Activated CD8-positive, alpha-beta memory T cell treated with anti-CD3 and anti-CD28 coated beads, Interleukin-2, amount 50 U/mL, for 24 hours (primary cell): ENCODE results near the gene MORF4L2.

Experiments used
- DNase-seq: peaks from one replicate; pipeline ENCODE4 v3.0.0-alpha.2; 2020; ENCODE audit errors: extremely low read depth

MORF4L2 gene, protein sequence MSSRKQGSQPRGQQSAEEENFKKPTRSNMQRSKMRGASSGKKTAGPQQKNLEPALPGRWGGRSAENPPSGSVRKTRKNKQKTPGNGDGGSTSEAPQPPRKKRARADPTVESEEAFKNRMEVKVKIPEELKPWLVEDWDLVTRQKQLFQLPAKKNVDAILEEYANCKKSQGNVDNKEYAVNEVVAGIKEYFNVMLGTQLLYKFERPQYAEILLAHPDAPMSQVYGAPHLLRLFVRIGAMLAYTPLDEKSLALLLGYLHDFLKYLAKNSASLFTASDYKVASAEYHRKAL

DNA sequence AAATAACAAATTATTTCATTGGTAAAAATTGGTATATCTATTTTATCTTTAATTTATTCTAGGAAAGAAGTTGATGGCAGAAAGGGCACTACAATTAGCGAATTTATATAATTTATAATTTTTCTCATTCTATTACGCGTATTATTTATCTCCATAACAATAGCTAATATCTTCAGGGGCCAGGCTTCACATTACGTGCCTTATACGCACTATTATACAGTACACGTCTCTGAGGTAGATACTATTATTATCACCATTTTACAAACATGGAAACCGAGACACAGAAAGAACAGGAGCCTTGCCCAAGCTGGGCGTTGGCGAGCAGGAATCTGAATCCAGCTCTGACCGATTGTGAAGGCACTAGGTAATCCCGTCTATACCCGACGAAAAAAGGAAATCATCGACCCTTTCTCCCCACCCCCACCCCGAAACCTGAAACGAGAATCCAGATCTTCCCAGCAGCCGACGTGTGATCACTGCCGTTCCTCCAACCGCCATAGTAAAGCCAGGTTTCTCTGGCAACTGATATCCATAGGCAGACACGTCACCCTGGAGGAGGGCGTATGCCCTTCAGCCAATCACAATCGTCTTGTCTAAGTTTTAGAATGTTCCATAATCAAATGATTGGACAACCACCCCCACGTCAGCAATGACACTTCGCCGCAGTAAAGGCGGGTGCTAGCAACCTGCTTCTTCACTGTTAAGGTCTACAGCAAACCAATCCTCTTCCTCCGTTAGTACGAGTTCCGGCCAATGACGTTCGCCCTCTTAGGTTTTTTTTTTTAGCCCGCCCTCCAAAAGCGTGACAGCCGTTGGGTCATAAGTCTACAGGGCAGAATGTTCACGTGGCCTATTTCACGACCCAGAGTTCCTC, at the start of gene MORF4L2:
TSS of gene MORF4L2 (minus strand) at position 501 of the 874 bp plus-strand sequence. CDS start 9,672 bp downstream, outside the sequence.
- DNase-seq = peak; percentile 71

DNA sequence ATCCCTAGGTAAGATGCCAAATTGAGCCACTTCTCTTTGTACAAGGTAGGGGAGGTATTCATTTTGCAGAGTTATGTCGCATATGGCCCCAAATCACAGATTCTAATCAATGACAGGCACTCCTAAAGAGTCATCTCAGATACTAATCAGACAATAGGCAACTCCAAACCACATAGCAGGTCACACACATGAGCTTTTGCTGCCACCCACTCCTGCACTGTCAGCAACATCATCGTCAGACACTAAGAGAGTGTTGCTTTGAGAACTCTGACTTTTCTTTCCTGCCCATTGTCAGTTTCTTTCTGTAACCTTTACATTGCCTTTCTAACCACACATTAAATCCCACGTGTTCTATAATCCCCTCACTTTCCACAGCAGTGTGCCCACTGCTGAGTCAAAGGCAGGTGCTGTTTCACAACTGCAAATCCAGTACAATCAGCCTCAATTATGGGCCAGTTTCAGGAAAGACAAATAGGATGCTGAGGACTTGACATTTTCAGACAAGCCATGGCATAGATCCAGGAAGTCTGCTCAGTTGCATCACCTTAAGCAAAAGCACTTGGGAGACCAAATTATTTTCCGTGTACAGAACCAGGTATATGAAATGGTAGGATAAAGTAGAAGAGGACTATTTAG, 47.7 kb upstream of the MORF4L2 start:
- no peak for DNase-seq

DNA sequence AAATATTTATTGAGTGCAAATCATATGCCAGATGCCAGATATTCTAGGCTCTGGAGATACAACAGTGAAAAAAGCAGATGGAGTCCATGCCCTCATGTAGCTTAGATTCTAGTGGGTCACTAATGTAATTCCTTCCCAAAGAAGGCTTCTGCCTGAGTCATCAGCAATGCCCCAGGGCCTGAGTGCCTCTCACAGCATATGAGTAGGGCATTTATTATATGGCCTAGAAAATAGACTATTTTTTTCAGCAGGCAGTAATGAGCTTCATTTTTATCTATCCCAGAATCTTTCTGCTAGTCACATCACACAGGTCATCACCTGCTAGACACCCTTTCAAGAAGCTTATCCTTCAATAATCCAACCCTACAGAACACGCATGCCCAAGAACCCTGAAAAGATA, 46.5 kb upstream of the MORF4L2 start:
- no peak for DNase-seq

DNA sequence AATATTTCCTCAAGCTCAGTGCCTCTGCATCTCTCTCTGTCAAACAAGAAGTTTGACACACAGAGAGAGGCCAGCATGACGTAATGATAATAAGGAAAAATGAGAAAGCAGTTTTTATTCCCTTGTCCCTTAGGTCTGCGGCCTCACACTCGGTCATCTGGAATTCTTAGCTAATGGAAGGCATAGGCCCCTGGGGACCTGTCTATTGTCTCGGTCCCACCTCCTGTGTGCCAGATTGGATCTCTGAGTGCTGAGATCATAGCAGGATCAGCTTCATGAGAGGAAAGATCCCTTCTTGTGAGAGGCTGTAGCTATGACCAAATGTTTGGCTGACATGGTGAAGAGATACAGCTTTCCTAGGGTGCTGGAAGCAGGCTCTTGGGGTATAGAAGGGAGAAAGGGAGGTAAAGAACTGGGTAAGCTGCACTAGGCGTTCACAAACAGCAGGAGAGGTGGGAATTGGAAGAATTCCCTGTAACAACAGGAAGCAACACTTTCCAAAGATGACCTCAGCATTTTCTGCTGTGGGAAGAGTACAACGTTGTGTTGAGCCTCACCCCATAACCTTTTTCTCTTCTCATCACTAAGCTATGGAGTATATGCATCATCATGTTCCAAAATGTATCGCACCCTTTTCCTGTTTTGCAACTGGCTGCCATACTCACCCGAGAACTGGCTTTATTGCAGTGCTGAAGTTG, 44.4 kb upstream of the MORF4L2 start:
- DNase-seq = no peak

DNA sequence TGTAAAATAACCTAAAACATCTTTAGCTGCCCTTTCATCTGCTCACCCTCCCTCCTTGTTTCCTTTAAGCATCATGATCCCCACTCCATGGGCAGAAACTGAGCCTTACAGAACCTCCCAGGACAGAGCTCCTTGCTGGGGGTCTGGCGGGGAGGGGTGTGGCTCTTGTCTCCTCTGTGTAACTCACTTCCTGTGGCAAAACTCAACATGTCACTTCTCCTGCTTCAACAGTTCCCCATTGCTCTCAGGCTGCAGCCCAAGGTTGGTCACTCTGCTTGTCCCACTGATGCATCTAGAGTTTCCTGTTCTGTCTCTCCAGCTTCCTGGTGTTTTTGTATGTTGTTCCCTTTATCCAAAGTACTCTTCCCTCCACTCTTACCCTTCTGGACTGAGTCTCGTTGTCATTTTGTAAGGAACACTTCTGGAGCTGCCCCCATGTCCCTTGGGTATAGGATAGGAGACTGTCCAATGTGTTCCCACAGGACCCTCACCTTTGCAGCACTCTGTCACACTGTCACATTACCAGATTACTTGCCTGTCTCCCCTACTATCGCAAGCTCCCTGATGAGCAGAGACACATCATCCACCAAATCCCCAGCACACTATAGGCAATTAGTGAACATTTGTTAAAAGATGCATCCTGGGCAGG, 43.8 kb upstream of the MORF4L2 start:
- no peak for DNase-seq

DNA sequence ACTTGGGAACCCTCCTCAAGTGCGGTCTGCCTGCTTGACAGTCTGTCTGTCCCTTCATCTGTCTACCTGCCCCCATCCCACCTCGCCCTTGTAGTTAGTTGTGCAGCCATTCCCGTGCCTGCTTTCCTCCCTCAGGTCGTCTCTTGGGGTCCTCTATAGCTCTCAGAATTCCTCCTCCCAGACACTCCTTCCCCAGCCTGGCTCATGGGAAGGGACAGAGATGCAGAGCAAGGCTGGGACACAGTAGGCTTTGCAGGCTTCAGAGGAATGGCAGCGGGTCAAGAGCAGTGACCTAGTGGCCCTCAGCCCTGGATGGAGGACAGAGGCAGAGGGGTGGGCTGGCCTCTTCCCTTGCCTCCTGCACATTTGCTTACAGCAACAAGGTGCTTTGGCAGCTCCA, 42.5 kb upstream of the MORF4L2 start:
- no peak for DNase-seq

DNA sequence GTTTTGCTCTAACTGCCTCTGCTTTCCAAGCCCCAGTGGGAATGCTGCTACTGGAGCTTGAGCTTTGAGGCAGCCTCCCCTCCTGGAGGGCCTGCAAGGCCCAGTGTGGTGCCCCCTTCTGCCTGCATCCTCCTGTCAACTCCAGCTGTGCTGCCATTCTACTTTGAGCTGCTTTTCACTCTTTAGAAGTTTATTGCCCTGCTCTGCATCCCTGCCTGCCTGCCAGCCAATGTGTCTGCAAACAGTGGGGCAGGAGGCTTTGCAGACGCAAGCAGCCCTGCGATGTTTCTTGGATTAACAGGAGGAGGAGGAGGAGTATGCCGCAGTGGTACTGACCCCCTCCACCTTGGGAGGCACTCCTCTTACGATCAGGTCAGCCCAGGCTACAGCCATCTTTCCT, 40.6 kb upstream of the MORF4L2 start:
- DNase-seq = no peak

DNA sequence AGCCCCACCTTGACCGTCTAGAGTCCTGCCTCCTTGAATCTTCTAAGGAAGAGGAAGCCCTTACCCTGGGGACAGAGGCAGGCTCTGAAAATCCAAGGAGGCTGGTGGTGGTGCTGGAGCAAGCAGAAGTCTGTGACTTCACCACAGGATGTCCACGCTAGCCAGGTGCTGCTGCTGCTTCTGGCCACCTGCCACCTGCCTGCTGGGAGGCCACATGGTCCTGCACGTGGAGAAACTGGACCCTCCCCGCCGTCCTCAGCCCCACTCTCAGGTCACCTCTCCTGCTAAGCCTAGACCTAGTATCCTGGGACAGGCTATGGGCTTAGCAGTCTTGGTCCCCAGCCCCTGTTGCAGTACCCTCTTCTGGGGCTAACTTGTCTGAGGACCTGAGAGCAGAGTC, 40.0 kb upstream of the MORF4L2 start:
- no peak for DNase-seq

DNA sequence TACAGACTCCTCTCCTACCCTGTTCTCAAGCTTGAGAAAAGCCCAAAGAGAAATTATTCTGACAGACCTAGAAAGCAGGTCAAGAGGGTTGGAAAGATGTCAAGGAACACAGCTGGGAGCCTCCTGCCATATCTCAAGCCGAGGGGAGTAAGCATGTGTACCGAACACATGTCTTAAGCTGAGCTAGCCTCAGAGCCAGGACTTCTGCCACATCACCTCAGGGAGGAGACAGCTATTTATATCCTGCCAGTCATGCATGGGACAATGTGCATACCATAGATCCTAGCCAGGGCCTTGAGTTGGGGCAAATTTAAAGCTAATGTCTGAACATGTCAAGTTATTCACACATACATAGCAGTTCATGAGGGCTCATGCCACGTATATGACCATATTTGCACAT, 36.0 kb upstream of the MORF4L2 start:
- DNase-seq = no peak

DNA sequence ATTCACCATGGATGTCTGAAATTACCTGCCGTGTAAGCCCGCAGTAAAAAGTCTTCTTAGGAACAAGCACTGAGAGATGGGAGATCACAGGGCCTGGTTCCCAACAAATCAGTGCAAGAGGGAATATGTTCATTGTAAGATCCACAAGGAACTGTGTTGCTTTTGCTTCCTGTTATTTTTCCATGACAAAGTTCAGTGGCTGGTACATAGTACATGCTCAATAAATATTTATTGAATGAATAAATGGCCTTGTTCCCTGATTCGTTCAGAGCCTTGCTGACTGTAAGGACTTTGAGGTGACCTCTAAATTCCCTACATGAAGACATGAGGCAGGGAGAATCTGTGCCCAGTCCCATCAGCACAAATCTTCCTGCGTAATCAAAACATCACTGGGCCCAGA, 31.6 kb upstream of the MORF4L2 start:
- DNase-seq = no peak

DNA sequence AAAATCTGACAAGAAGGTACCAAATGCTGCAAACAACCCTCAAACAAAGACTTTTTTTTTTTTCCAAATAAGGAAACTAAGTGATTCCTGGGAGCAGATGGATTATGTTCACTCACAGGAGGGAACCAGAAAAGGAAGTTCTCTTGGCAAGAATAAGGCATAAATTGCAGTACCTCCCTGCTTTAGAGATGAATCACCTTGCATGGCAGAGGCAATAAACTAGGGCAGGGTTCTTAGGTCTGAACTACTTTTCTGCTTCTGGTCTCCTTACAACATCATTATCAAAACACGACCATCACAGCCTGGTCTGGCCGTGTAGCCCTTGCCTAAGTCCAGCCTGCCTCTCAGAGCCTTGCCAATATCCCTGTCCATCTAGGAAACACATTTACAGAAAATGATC, 30.5 kb upstream of the MORF4L2 start:
- no peak for DNase-seq

DNA sequence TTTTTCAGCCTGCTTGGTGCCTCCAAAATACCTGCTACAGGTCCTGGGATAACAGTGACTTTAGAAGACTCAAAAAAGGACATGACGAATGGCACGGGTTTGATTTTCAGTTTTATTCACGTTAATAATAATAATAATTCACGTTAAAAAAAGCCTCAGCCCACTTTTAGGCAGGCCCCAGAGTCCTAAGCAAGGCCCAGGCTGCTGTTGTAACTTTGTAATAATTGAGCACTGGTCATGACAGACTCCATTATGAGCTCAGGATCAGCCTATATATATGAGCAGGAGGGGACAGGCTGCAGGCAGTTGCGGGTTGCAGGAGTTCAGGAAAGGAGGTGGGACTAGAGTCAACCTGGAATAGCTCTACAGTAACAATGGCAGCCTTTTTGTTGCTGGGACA, 24.1 kb upstream of the MORF4L2 start, which contains the start of gene TMEM31:
TSS of gene TMEM31 (plus strand) at position 301 of the 400 bp plus-strand sequence. CDS start 1,350 bp downstream, outside the sequence.
- DNase-seq = no peak

DNA sequence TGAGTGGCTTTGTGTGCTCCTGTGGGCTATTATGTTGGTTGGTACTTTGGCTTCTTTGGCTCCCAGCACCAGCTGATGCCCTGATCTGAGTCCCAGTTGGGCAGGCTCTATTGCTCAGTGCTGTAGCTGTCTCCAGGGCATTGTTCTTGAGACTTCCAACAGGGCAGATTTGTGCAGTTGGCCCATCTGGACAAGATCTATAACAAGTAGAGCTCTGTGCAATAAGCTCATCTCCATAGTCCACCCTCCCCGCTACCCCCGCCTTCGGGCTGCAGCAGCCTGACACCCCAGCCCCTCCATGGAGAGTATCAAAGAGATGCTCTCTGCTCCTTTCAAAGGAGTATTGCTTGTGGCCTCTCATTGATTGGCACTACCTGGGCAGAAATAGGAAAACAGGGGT, 18.4 kb upstream of the MORF4L2 start:
- no peak for DNase-seq

DNA sequence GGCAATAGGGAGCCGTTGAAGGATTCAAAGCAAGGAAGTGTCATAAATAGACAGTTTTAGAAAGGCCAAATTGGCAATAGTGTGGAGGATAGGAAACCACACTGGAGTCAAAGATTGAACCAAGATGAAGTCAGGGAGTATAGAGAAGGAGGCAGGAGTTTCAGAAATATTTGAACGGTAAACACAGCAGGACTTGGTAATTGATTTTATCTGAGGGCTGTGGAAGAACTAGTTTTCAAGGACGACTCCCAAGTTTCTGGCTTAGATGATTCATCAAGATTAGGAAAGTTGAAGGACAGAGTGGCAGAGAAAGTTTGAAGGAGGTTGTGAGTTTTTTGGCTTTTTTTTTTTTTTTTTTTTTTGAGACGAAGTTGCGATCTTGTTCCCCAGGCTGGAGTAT, 12.7 kb upstream of the MORF4L2 start:
- no peak for DNase-seq

DNA sequence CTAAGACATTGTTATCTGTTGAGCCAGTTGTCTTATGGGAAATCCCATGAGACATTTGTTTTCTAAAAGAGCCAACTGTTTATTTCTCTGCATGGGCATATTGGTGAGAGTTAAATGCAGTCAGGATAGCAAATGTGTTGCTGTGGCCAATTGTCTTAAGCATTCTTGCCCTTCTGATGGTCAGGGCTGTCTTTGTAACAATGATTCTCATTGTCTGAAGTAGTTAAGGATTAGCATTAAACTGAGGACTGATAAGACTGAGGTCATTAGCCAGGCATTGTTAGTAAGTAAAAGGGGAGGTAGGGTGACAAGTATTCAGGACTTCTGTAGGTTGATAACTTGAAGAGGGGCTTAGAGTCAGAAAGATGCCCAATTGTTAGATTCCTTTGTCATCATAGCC, 11.2 kb upstream of the MORF4L2 start:
- DNase-seq = no peak

DNA sequence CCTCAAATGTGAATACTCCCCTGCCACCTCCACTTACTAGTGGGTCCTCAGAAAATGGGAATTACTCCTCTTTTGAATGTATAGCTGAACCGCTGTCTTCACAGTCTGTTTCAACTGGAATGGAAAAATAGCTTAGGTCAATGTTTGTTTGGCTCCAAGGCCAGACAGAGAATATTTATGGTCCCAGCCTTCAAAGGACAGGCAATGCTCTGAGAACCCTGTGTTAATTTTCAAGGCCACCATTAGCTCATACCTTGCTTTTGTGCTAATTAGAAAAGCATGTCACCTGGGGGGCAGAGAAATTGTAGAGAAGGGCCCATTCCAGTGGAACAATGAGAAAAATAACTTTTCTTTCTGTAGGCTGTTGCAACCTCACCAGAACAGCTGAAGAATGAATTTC, 4.6 kb upstream of the MORF4L2 start:
- no peak for DNase-seq

DNA sequence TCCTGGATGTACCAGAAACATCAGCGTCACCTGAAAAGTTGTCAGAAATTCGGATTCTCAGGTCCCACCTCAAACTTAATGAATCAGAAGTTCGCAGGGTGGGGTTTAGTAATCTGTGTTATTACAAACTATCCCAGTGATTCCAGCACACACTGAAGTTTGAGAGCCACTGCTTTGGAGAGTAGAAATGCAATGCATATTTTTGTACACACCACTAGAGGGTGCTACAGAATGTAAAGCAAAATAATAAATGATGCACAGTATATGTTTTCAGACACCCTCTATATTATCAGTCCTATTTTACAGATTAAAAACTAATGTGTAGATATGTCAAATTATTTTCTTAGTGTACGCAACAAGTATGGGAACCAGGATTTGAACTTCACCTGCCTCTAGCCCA, 2.4 kb upstream of the MORF4L2 start:
- DNase-seq = no peak

DNA sequence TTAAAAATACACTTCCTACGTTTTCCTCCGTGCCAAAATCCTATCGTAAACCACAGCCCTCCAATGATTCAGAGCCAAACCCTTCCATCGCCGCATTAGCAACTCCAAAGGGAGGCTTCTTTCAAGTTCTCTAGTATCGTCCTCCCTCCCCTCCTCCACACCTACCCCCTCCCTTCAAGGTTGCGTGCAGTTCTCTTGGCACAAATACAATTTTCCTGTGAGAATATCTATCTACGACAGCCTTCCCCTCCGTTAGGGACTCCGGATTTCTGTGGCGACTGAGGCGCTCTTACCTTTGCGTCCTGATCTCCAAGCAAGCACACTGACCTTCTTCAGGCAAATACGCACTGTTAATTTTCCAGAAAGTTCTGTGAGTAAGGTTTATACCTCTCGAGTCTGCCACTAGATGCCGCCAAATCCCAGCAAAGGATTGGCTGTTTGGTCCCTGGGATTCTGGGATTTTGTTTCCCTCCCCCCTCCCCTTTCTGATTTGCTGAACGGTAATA, 1.2 kb upstream of the MORF4L2 start:
- DNase-seq = no peak

DNA sequence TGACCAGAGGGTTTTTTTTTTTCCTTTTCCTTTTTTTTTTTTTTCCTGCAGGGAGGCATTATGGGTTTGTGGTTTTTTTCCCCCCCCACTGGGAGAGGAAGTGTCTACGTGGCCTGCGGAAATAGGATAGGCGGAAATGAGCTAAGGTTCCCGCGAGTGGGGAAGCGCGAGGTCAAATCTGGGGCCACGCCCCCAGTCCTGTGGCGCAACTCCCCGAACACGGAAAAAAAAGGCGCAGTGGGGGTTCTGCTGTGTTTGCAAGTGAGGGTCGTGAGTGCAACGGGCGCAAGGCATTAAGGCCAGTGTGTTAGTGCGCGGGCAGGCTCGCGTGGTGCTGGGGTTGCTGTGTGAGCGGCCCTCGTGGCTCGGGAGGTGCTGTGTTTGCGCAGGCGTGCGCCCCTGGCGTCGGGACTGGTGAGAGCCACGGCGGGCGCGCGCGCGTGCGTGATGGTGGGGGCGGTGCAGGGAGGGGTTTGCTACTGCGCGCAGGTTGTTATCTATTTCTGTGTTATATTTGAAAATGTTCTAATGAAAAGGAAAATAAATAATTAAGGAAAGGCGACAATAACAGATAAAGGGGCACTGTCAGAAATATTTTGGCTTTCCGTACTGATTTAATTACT, 685 bp upstream of the MORF4L2 start:
- peak; percentile 61 for DNase-seq

DNA sequence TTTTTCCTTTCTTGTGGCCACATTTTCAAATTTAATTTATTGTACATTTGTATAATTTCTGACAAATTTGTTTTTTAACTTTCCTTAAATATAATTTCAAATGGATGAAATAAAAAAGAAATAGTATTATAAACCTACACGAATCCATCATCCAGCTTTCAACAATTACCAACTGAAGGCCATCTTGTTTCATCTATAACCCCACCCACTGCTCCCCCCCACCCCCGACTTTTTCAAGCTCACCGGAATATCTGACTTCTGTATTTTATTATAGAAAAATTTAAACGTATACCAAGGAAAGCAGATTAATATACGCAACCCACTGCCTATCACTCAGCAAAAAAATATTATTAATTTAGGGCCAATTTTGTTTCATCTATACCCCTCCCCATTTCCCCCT, 1.1 kb downstream of the MORF4L2 start:
- no peak for DNase-seq

DNA sequence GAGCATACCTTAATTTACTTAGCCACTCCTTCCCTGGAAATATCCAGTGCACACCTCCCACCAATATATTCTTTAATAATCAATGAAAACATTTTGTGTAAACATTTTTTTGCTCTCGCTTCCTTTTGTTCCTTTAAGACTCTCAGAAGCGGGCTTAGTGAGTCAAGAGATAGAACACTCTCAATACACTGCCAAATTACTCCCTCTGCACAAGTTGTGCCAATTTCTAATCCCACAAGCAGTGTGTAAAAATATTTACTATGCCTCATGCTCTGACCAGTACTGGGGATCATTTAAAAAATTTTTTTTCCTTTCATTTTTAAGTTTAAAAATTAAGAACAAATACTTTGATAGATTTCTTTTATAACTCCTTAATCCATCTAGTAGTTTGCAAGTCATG, 5.1 kb downstream of the MORF4L2 start:
- no peak for DNase-seq
